Tibial artery (tissue), 4 donors: ENCODE measurements around the gene RNASEH2C.
A peak's percentile ranks its signal among the peaks of the same experiment; 100 is the strongest.

Source experiments
- DNase-seq, 2 donors: peaks; one replicate each; pipeline ENCODE4 v3.0.0-alpha.2; 2019
- H3K27ac ChIP-seq, 2 donors: fragments of 200-600 bp; sonication (generic) in 1 of 2; 1 replicate in 1 of 2; 2 replicates in 1 of 2; pipeline ENCODE4 v1.5.1; 2018 to 2019; ENCODE audit warnings: mild to moderate bottlenecking in 1 of 2
- H3K27me3 ChIP-seq, 2 donors: fragments of 200-600 bp; sonication (generic) in 1 of 2; one replicate each; pipeline versions ENCODE4 v1.5.1 to v1.6.0; 2016 to 2019
- H3K36me3 ChIP-seq, 3 donors: fragments of 200-600 bp; sonication (generic) in 2 of 3; one replicate each; pipeline ENCODE4 v1.5.1; 2016 to 2019; ENCODE audit warnings: mild to moderate bottlenecking in 2 of 3
- H3K4me1 ChIP-seq, 4 donors: fragments of 200-600 bp; sonication (generic) in 2 of 4; 1 replicate in 3 of 4; 2 replicates in 1 of 4; pipeline ENCODE4 v1.5.1; 2016 to 2019
- H3K4me3 ChIP-seq, 2 donors: fragments of 200-600 bp; sonication (generic) in 1 of 2; 1 replicate in 1 of 2; 2 replicates in 1 of 2; pipeline ENCODE4 v1.5.1; 2018 to 2019; ENCODE audit warnings: mild to moderate bottlenecking in 2 of 2
- H3K9me3 ChIP-seq, 3 donors: fragments of 200-600 bp; sonication (generic) in 1 of 3; one replicate each; pipeline ENCODE4 v1.5.1; 2016 to 2019
- intact Hi-C: fragments of 100-400 bp; cut with DNase I; formaldehyde crosslinking; loops from one replicate; pipeline ENCODE4 v1.15.0; 2023; ENCODE audit warnings: low total_unique reads
- TF ChIP-seq, protein P1 (sequence below), 2 experiments: fragments of 200-600 bp in 1 of 2; fragments of 450-650 bp in 1 of 2; IDR thresholded peaks; one replicate each; pipeline ENCODE4 v1.5.1; 2017 to 2019; ENCODE audit warnings: antibody characterized with exemption in 2 of 2, mild to moderate bottlenecking in 1 of 2, moderate library complexity in 1 of 2

The RNASEH2C gene

DNA sequence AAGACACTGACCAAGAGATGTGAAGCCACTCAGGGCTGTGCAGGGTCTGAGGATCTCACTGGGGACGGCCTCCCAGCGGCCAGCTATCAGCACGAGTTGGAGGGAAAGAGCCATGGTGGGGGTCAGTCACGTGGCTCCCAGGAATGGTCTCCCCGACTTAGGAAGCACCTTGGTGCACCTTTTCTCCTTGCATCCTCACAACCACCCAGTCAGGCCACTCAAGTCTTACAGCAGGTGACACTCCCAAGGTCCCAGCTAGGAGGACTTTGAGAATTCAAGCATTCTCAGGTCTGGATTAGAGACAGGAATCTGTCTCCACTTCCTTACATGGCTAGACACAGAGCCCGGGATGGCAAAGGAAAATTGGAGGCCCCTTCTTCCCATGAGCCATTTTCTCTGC is 2.7 kb downstream of the RNASEH2C start:
- H3K36me3 ChIP-seq: peaks cover 64 to 67% (median 65%) of the 10 kb centered on the region in 3 donors

DNA sequence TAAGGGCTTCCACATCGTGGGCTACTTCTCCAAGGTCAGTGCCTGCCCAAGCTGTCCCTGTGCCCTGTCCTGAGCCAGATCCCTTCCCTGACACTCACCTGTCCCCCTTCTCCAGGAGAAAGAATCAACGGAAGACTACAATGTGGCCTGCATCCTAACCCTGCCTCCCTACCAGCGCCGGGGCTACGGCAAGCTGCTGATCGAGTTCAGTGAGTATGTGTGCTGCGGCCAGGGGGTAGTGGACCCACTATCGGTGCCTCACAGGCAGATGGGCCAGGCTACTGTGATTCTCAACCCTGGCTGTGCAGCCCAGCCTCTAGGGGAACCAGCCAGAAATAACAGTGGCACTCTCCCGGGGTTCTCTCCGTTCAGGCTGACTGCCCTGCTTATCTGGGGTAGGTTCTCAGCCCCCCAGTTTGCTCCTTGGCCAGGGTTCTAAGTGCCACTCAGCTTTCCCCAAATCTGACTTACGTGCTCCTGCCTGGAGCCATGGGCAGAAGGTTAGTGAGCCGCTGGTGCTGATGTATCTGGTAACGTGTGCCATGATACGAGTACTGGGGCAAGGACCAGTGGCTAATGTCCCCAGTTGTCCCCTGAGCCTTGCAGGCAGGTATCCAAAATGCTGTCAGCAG is 3.7 kb downstream of the RNASEH2C start:
- intact Hi-C loops: loop anchor here (5.0 kb wide), 1 partner anchor 60 kb away; no protein-coding TSS in a partner anchor
- no peaks in the 10 kb centered on the region for H3K9me3 ChIP-seq
- H3K27me3 ChIP-seq: no peaks in the 10 kb centered on the region
- no peak overlapping the region for H3K4me3 ChIP-seq
- TF ChIP-seq, protein P1, sequence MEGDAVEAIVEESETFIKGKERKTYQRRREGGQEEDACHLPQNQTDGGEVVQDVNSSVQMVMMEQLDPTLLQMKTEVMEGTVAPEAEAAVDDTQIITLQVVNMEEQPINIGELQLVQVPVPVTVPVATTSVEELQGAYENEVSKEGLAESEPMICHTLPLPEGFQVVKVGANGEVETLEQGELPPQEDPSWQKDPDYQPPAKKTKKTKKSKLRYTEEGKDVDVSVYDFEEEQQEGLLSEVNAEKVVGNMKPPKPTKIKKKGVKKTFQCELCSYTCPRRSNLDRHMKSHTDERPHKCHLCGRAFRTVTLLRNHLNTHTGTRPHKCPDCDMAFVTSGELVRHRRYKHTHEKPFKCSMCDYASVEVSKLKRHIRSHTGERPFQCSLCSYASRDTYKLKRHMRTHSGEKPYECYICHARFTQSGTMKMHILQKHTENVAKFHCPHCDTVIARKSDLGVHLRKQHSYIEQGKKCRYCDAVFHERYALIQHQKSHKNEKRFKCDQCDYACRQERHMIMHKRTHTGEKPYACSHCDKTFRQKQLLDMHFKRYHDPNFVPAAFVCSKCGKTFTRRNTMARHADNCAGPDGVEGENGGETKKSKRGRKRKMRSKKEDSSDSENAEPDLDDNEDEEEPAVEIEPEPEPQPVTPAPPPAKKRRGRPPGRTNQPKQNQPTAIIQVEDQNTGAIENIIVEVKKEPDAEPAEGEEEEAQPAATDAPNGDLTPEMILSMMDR (IDR thresholded peaks at IDR 0.05): no peak
- peaks cover 64 to 67% (median 65%) of the 10 kb centered on the region in 3 donors for H3K36me3 ChIP-seq
- peak in 1 of 2 donors; percentile 43 for DNase-seq
- no peak overlapping the region for H3K27ac ChIP-seq
- peaks cover 0 to 47% (median 30%) of the 10 kb centered on the region in 4 donors for H3K4me1 ChIP-seq

More for the DNA sequence above, 2.7 kb downstream of the RNASEH2C start:
- Histone ChIP-seq H3K4me1 (peaks cover 0 to 43% (median 27%) of the 10 kb centered on the region in 4 donors), H3K27ac (no peak overlapping the region), H3K9me3 (no peaks in the 10 kb centered on the region), H3K4me3 (no peak overlapping the region), H3K27me3 (no peaks in the 10 kb centered on the region)
- TF ChIP-seq, protein P1 (IDR thresholded peaks at IDR 0.05): no peak
- intact Hi-C loops: loop anchor here (5.0 kb wide), 1 partner anchor 59 kb away; no protein-coding TSS in a partner anchor
- DNase-seq: no peak

DNA sequence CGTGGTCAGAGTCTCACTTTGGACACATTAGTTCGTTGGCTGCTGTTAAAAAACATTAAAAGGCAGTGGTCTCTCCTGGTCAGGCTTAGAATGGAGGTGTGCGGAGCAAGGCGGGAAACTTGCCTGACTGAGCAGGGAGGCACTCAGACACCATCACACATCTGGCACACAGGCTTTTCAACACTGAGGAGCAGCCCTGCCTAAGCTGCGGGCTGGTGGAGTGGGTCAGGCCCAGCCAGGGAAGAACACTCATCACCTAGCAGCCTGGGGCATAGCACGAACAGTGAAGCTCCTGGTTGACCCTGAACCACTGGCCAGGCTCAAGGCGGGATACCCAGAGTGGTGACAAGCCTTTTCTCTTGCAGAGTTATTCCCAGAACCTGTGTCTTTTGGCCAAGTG is 4.3 kb downstream of the RNASEH2C start:
- Histone ChIP-seq H3K9me3 (no peaks in the 10 kb centered on the region), H3K27ac (no peak overlapping the region), H3K36me3 (peaks cover 64 to 67% (median 65%) of the 10 kb centered on the region in 3 donors), H3K27me3 (no peaks in the 10 kb centered on the region), H3K4me1 (peaks cover 0 to 47% (median 31%) of the 10 kb centered on the region in 4 donors), H3K4me3 (no peak overlapping the region)
- TF ChIP-seq, protein P1 (IDR thresholded peaks at IDR 0.05): no peak
- DNase-seq: peak in 1 of 2 donors; percentile 53
- intact Hi-C loops: loop anchor here (5.0 kb wide), 1 partner anchor 61 kb away; no protein-coding TSS in a partner anchor

DNA sequence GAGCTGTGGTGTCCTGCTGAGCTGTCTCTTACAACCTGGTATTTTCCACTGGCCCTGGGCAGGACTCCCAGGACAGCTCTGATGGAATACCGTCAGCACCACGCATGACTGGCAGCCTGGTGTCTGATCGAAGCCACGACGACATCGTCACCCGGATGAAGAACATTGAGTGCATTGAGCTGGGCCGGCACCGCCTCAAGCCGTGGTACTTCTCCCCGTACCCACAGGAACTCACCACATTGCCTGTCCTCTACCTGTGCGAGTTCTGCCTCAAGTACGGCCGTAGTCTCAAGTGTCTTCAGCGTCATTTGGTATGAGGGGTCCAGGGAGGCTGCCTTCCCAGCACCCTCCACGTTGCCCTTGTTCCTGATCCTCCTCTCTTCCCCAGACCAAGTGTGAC is 6.2 kb downstream of the RNASEH2C start:
- no peak overlapping the region for H3K27ac ChIP-seq
- intact Hi-C loops: loop anchor here (2.0 kb wide), 1 partner anchor 104 kb away; no protein-coding TSS in a partner anchor
- H3K36me3 ChIP-seq: peaks cover 63 to 66% (median 64%) of the 10 kb centered on the region in 3 donors
- peaks cover 0 to 39% (median 28%) of the 10 kb centered on the region in 4 donors for H3K4me1 ChIP-seq
- no peaks in the 10 kb centered on the region for H3K27me3 ChIP-seq
- TF ChIP-seq, protein P1 (IDR thresholded peaks at IDR 0.05): no peak
- no peak overlapping the region for H3K4me3 ChIP-seq
- DNase-seq: no peak
- H3K9me3 ChIP-seq: no peaks in the 10 kb centered on the region

DNA sequence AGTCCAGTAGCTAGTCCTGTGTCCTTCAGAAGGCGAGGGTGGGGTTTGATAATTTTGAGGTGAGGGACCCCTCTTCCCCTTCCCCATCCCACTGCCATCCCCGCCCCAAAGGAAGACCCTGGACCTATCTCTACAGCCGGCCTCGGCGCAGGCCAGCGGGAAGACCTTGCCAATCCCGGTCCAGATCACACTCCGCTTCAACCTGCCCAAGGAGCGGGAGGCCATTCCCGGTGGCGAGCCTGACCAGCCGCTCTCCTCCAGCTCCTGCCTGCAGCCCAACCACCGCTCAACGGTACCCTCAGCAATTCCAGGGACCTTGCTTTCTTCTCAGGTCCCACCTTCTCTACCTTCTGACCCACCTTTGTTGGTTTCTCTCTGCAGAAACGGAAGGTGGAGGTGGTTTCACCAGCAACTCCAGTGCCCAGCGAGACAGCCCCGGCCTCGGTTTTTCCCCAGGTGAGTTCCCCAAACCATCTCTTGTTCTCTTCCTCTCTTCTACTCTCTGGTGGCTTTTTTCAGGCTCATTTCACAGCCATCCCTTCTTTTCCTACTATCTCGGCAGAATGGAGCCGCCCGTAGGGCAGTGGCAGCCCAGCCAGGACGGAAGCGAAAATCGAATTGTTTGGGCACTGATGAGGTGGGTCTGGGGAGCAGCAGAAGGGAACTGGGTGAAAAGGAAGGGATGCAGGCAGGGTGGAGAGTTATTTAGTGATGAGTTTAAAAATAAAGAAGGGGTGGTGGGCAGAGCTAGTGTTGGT is 7.2 kb downstream of the RNASEH2C start:
- H3K27ac ChIP-seq: peak overlapping the region; percentile 93 to 97
- peaks cover 53 to 55% (median 54%) of the 10 kb centered on the region in 3 donors for H3K36me3 ChIP-seq
- intact Hi-C loops: no loop called here
- H3K4me1 ChIP-seq: peaks cover 0 to 29% (median 17%) of the 10 kb centered on the region in 4 donors
- H3K9me3 ChIP-seq: no peaks in the 10 kb centered on the region
- TF ChIP-seq, protein P1 (IDR thresholded peaks at IDR 0.05): no peak
- H3K27me3 ChIP-seq: no peaks in the 10 kb centered on the region
- peak overlapping the region; percentile 58 to 69 for H3K4me3 ChIP-seq
- DNase-seq: peak in 1 of 2 donors; percentile 61
